Measurements from ENCODE around the gene A3GALT2. TPM values are rescaled to one million over a fixed set of nuclear protein-coding genes. Genes with fewer than 3 reads are reported as not detected.

A3GALT2 gene
- total RNA-seq, 1 experiment from 2014 or later = not detected

DNA sequence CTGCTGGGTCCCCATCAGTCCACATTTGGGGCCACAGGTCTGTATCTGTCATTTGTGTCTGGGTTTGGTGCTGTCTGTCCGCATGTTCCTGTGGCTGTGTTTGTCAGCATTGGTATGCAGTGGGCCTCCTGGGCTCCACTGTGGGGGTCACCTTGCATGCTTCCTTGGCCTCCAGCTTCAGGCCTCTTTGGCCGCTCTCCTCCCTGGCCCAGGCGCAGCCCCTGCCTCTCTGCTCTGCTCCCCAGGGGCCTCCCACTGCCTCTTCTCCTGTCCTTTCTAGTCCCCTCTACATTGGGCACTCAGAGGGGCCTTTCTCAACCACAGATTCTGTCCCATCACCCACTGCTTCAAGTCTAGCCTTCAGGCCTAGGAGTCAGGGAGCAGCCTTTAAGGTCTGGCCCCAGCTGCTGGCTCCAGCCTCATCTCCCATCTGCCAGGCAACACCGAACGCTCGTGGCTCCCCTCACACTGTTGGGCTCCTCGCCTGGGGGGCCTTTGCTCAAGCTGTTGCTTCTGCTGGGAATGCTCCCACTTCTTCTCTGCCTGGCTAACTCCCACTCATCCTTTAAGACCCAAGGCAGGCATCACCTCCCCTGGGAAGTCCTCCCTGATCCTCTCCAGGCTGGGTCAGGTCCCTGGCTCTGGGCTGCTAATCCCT is 50.0 kb downstream of the A3GALT2 start:
- Mint-ChIP-seq H3K36me3 (ENCODE audit: insufficient read depth, unreplicated experiment) (peaks cover 14% of the 10 kb centered on the region), H3K9me3 (ENCODE audit: unreplicated experiment) (no peaks in the 10 kb centered on the region), H3K4me3 (ENCODE audit: unreplicated experiment) (no peak overlapping the region), H3K4me1 (ENCODE audit: low read depth, unreplicated experiment) (no peaks in the 10 kb centered on the region), H3K27ac (ENCODE audit: unreplicated experiment) (no peak overlapping the region), H3K27me3 (ENCODE audit: insufficient read depth, unreplicated experiment) (no peaks in the 10 kb centered on the region)
- no peak for TF ChIP-seq CTCF (IDR thresholded peaks at IDR 0.05; ENCODE audit: insufficient read depth in 1 of 2, low read depth in 1 of 2, low read length in 1 of 2, severe bottlenecking in 1 of 2, unreplicated experiment in 1 of 2)
- BruUV-seq (replicated peaks) = no TSS peak
- Histone ChIP-seq H3K4me3 (ENCODE audit: low read depth, low read length) (no peak overlapping the region), H3K4me1 (no peaks in the 10 kb centered on the region), H3K27me3 (replicated peaks; ENCODE audit: control insufficient read depth, insufficient read depth, low read length) (no peaks in the 10 kb centered on the region), H3K9me3 (no peaks in the 10 kb centered on the region), H3K36me3 (ENCODE audit: control insufficient read depth, insufficient read depth, low read length) (no peaks in the 10 kb centered on the region)
- CTCF ChIA-PET = no interaction called here
- DNase-seq = no peak
- POLR2A ChIA-PET = no interaction called here
- intact Hi-C loops (cut with micrococcal nuclease; ENCODE audit: unreplicated experiment) = no loop called here

GRCh38 chr1:33270379-33270778 is 50.5 kb downstream of the A3GALT2 start:
- intact Hi-C loops (cut with micrococcal nuclease; ENCODE audit: unreplicated experiment) = no loop called here
- BruUV-seq (replicated peaks) = no TSS peak
- no peak for DNase-seq
- no peaks in the 10 kb centered on the region for H3K36me3 ChIP-seq (ENCODE audit: control insufficient read depth, insufficient read depth, low read length)
- H3K4me3 ChIP-seq (ENCODE audit: low read depth, low read length) = no peak overlapping the region
- Mint-ChIP-seq H3K4me1 (ENCODE audit: low read depth, unreplicated experiment) (no peaks in the 10 kb centered on the region), H3K9me3 (ENCODE audit: unreplicated experiment) (no peaks in the 10 kb centered on the region), H3K27me3 (ENCODE audit: insufficient read depth, unreplicated experiment) (no peaks in the 10 kb centered on the region), H3K4me3 (ENCODE audit: unreplicated experiment) (no peak overlapping the region), H3K36me3 (ENCODE audit: insufficient read depth, unreplicated experiment) (peaks cover 14% of the 10 kb centered on the region), H3K27ac (ENCODE audit: unreplicated experiment) (no peak overlapping the region)
- POLR2A ChIA-PET = no interaction called here
- H3K9me3 ChIP-seq = no peaks in the 10 kb centered on the region
- TF ChIP-seq CTCF (IDR thresholded peaks at IDR 0.05; ENCODE audit: insufficient read depth in 1 of 2, low read depth in 1 of 2, low read length in 1 of 2, severe bottlenecking in 1 of 2, unreplicated experiment in 1 of 2) = no peak
- no peaks in the 10 kb centered on the region for H3K27me3 ChIP-seq (replicated peaks; ENCODE audit: control insufficient read depth, insufficient read depth, low read length)
- no peaks in the 10 kb centered on the region for H3K4me1 ChIP-seq
- CTCF ChIA-PET = no interaction called here

DNA sequence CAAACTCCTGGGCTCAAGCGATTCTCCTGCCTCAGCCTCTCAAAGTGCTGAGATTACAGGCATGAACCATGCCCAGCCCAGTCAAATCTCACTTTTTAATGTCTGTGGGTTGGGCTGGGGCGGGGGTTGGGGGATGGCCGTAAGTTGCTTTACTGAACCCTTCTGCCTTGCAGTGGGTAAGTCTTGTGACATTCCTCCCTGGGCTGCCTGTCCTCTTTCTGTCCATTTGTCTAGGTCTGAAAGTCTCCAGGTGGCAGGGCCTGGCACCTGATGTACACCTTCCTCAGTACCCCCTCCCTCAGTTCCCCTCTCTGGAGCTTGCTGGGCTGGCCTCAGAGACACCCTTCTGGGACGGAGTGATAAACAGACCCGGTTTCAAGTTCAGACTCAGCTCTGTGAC is 51.3 kb downstream of the A3GALT2 start:
- no peaks in the 10 kb centered on the region for H3K4me1 ChIP-seq
- intact Hi-C loops (cut with micrococcal nuclease; ENCODE audit: unreplicated experiment) = no loop called here
- no peaks in the 10 kb centered on the region for H3K27me3 ChIP-seq (replicated peaks; ENCODE audit: control insufficient read depth, insufficient read depth, low read length)
- ChIA-PET CTCF (no interaction called here), POLR2A (no interaction called here)
- Mint-ChIP-seq H3K4me3 (ENCODE audit: unreplicated experiment) (no peak overlapping the region), H3K27ac (ENCODE audit: unreplicated experiment) (no peak overlapping the region), H3K36me3 (ENCODE audit: insufficient read depth, unreplicated experiment) (peaks cover 14% of the 10 kb centered on the region), H3K27me3 (ENCODE audit: insufficient read depth, unreplicated experiment) (no peaks in the 10 kb centered on the region), H3K9me3 (ENCODE audit: unreplicated experiment) (no peaks in the 10 kb centered on the region), H3K4me1 (ENCODE audit: low read depth, unreplicated experiment) (no peaks in the 10 kb centered on the region)
- H3K36me3 ChIP-seq (ENCODE audit: control insufficient read depth, insufficient read depth, low read length) = no peaks in the 10 kb centered on the region
- H3K4me3 ChIP-seq (ENCODE audit: low read depth, low read length) = no peak overlapping the region
- no peaks in the 10 kb centered on the region for H3K9me3 ChIP-seq
- no peak for DNase-seq
- no TSS peak for BruUV-seq (replicated peaks)
- TF ChIP-seq CTCF (IDR thresholded peaks at IDR 0.05; ENCODE audit: insufficient read depth in 1 of 2, low read depth in 1 of 2, low read length in 1 of 2, severe bottlenecking in 1 of 2, unreplicated experiment in 1 of 2) = no peak

All from Caco-2 (cell line).